Calu3 (cell line): Measurements from ENCODE around the gene TRNAU1AP. TPM values are rescaled to one million over a fixed set of nuclear protein-coding genes. Genes with fewer than 3 reads are reported as not detected.

Source experiments
- BruUV-seq: library from RNA; stranded (reverse); fragments of 400-500 nt; replicated peaks from 2 replicates; lab custom pipeline; 2021; lab: Mats Ljungman, UMichigan
- CTCF ChIA-PET: fragments of 300-600 bp; sonication (Branson Sonifier 250); formaldehyde crosslinking; loops from one replicate; lab custom pipeline; 2022; ENCODE audit warnings: antibody characterized with exemption; lab: Charles Lee
- DNase-seq: peaks from one replicate; pipeline ENCODE4 v3.0.0; 2022
- H3K27ac Mint-ChIP-seq: one replicate; pipeline ENCODE4 v1.8.0; 2022; ENCODE audit warnings: mixed read lengths; ENCODE audit not compliant: unreplicated experiment
- H3K27me3 Mint-ChIP-seq: one replicate; pipeline ENCODE4 v1.8.0; 2022; ENCODE audit warnings: mixed read lengths; ENCODE audit not compliant: unreplicated experiment
- H3K36me3 Mint-ChIP-seq: one replicate; pipeline ENCODE4 v1.8.0; 2022; ENCODE audit warnings: mild to moderate bottlenecking, moderate library complexity, mixed read lengths; ENCODE audit not compliant: insufficient read depth, unreplicated experiment
- H3K4me1 Mint-ChIP-seq: one replicate; pipeline ENCODE4 v1.8.0; 2022; ENCODE audit warnings: mild to moderate bottlenecking, low read depth, mixed read lengths; ENCODE audit not compliant: unreplicated experiment
- H3K4me3 Mint-ChIP-seq: one replicate; pipeline ENCODE4 v1.8.0; 2022; ENCODE audit warnings: mild to moderate bottlenecking, low read depth, moderate library complexity, mixed read lengths; ENCODE audit not compliant: unreplicated experiment
- H3K9me3 Mint-ChIP-seq: one replicate; pipeline ENCODE4 v1.8.0; 2022; ENCODE audit warnings: low read depth, mixed read lengths; ENCODE audit not compliant: unreplicated experiment
- intact Hi-C: fragments of 100-400 bp; cut with micrococcal nuclease; formaldehyde crosslinking; loops from one replicate; pipeline ENCODE4 v1.10.0; 2022; ENCODE audit not compliant: unreplicated experiment
- total RNA-seq: library from RNA; stranded (reverse); gene quantifications from 2 replicates; pipeline ENCODE4 v1.2.3, GENCODE V29; 2022
- TF ChIP-seq, protein P1 (sequence below): fragments of 200-600 bp; IDR thresholded peaks from one replicate; pipeline ENCODE4 v1.8.0; 2022; ENCODE audit warnings: antibody characterized with exemption; ENCODE audit not compliant: unreplicated experiment

The TRNAU1AP gene
- total RNA-seq, 1 experiment from 2014 or later = 29.9 TPM

DNA sequence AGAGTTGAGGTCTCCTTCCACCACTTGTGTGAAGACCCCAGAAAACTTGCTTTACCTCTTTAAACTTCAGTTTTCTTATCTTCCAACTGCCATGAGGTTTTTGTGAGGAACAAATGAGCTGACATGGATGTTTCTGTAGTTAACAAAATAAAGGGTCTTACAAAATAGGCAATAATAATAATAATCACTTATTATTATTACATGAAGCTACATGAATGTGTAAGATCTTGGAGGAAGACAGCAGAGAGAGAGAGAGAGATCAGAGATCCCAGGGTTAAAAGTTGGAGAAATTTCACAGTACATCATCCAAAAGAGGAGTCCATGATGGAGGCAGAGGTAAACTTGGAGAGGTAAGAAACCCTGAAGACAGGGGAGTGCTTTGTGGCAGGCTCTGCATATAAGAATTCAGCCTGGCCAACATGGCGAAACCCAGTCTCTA, 36.3 kb upstream of the TRNAU1AP start:
- Mint-ChIP-seq H3K27me3 (no peaks in the 10 kb centered on the region), H3K4me3 (no peak overlapping the region), H3K4me1 (peaks cover 39% of the 10 kb centered on the region), H3K27ac (no peak overlapping the region), H3K36me3 (peaks cover 91% of the 10 kb centered on the region), H3K9me3 (no peaks in the 10 kb centered on the region)
- intact Hi-C loops = no loop called here
- TF ChIP-seq, protein P1, sequence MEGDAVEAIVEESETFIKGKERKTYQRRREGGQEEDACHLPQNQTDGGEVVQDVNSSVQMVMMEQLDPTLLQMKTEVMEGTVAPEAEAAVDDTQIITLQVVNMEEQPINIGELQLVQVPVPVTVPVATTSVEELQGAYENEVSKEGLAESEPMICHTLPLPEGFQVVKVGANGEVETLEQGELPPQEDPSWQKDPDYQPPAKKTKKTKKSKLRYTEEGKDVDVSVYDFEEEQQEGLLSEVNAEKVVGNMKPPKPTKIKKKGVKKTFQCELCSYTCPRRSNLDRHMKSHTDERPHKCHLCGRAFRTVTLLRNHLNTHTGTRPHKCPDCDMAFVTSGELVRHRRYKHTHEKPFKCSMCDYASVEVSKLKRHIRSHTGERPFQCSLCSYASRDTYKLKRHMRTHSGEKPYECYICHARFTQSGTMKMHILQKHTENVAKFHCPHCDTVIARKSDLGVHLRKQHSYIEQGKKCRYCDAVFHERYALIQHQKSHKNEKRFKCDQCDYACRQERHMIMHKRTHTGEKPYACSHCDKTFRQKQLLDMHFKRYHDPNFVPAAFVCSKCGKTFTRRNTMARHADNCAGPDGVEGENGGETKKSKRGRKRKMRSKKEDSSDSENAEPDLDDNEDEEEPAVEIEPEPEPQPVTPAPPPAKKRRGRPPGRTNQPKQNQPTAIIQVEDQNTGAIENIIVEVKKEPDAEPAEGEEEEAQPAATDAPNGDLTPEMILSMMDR = no peak
- CTCF ChIA-PET = interaction anchor here (0.7 to 1.1 kb wide), 2 partner anchors 9 to 85 kb away, joined by 3 read pairs; no protein-coding TSS in a partner anchor
- no TSS peak for BruUV-seq
- DNase-seq = no peak

DNA sequence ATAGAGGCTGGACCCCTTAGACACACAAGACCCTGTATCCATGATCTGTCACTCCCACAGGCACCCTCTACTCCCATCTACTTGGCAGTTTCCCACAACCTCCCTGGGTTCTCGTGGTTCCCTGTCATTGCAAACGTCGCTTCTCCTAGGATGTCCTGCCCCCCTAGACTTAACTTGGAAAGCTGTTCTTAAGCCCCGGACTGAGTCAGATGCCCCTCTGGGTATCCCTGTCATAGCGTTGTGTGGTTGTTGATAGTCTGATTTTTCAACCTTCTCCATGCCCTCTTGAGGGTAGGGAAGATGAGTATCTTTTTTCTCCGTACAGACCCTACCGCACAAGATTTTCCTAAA, 35.3 kb upstream of the TRNAU1AP start:
- H3K9me3 Mint-ChIP-seq = no peaks in the 10 kb centered on the region
- BruUV-seq = no TSS peak
- DNase-seq = no peak
- H3K36me3 Mint-ChIP-seq = peaks cover 85% of the 10 kb centered on the region
- H3K27me3 Mint-ChIP-seq = no peaks in the 10 kb centered on the region
- CTCF ChIA-PET = interaction anchor here (1.6 kb wide), 1 partner anchor 64 kb away, joined by 6 read pairs; no protein-coding TSS in a partner anchor
- H3K4me1 Mint-ChIP-seq = peaks cover 44% of the 10 kb centered on the region
- TF ChIP-seq, protein P1 = no peak
- intact Hi-C loops = no loop called here
- H3K4me3 Mint-ChIP-seq = peak overlapping the region; percentile 77
- H3K27ac Mint-ChIP-seq = peak overlapping the region; percentile 29

DNA sequence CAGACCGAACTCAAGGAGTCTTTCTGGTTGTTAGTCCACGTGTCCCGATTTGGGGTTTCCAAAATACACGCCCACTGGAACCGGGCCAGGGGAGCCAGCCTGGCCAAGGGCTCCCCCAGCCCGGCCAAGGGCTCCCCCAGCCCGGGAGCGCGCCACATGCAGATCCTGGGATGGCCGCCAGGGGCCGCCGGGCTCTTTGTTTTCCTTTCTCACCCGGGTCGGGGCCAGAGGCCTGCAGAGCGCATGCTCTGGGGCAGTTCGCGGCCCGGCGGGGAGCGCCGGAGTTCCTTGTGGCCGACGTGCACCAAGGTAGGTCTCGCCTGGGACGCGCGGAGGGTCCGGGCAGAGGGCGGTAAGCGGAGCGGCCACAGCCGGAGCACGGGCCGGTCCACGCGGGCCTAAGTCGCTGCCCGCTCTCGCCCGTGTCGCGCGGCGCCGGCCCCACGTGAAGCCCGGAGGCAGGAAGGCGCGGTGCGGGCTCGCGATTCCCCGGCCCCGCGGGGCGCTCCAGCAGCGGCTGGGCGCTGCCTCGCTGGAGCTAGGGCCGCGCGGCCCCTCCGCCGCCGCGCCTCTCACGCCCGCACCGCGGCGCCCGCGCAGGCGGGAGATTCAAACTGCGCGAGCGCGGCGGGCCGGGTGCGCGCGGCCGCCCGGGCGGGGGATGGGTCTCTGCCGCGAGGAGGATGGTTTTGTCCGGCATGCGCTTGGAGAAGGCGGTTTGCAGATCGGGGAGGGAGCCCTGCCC, 34.7 kb upstream of the TRNAU1AP start:
- peak overlapping the region; percentile 77 for H3K4me3 Mint-ChIP-seq
- CTCF ChIA-PET = interaction anchor here (0.6 to 1.6 kb wide), 4 partner anchors 63 to 125 kb away, joined by 3 to 6 read pairs (median 4); no protein-coding TSS in a partner anchor
- peaks cover 85% of the 10 kb centered on the region for H3K36me3 Mint-ChIP-seq
- peak; percentile 93 for DNase-seq
- H3K27ac Mint-ChIP-seq = peak overlapping the region; percentile 29
- no peaks in the 10 kb centered on the region for H3K9me3 Mint-ChIP-seq
- BruUV-seq = no TSS peak
- H3K27me3 Mint-ChIP-seq = no peaks in the 10 kb centered on the region
- intact Hi-C loops = loop anchor here (1.0 kb wide), 1 partner anchor 85 kb away; no protein-coding TSS in a partner anchor
- TF ChIP-seq, protein P1 = peak; percentile 98
- peaks cover 45% of the 10 kb centered on the region for H3K4me1 Mint-ChIP-seq

DNA sequence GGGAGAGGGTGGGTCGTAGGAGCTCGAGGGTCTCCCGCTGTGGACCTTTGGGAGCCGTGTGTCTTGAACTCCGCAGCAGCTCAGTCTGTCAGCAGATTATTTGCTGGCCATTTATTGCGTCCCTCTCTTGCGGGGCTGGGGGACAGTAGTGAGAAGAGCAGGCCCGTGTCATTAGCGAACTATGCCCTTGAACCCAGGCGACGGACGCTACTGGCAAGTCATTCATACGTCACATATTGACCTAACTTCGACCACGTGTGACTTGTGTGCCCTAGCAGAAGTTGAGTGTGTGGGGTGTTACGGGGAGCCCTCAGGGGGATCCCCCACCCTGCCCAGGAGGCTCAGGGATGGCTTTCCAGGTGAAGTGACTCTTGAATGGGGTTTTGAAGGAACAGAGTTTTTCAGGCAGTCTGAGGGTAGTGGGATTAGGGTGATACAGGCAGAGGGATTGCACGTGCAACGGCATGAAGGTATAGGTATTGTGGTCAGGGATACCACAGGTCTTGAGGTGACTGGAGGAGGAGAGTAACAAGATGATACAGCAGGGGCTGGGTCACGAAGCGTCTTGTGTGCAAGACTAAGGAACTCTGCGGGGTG, 34.0 kb upstream of the TRNAU1AP start:
- TSS peak; percentile 42 for BruUV-seq
- Mint-ChIP-seq H3K4me1 (peaks cover 51% of the 10 kb centered on the region), H3K36me3 (peaks cover 85% of the 10 kb centered on the region), H3K4me3 (peak overlapping the region; percentile 77), H3K27me3 (no peaks in the 10 kb centered on the region), H3K27ac (peak overlapping the region; percentile 63), H3K9me3 (no peaks in the 10 kb centered on the region)
- CTCF ChIA-PET = interaction anchor here (0.6 to 1.6 kb wide), 4 partner anchors 62 to 124 kb away, joined by 3 to 6 read pairs (median 4); no protein-coding TSS in a partner anchor
- DNase-seq = peak; percentile 35
- intact Hi-C loops = loop anchor here (1.0 kb wide), 1 partner anchor 84 kb away; no protein-coding TSS in a partner anchor
- TF ChIP-seq, protein P1 = no peak
